K562 (cell line): ENCODE results near the gene DYSF.

Experiments
- CREB1 ChIP-seq, 2 experiments: sonication (generic) in 1 of 2; formaldehyde crosslinking in 1 of 2; IDR thresholded peaks; 2 replicates each; pipeline versions ENCODE4 v1.6.1 to v1.8.0; 2012 to 2022; ENCODE audit warnings: inconsistent platforms in 1 of 2, mild to moderate bottlenecking in 1 of 2, missing genetic modification reagents in 1 of 2, moderate library complexity in 1 of 2
- EP300 ChIP-seq: IDR thresholded peaks from 2 replicates; pipeline ENCODE4 v1.6.1; 2012; ENCODE audit warnings: low read length, improper control_type of control experiment
- FOXK1 ChIP-seq: sonication (generic); formaldehyde crosslinking; IDR thresholded peaks from 2 replicates; pipeline ENCODE4 v1.8.0; 2022; ENCODE audit warnings: missing genetic modification reagents, mild to moderate bottlenecking, borderline replicate concordance
- GABPA ChIP-seq: fragments of 200-800 bp; sonication (Bioruptor generic); conservative IDR thresholded peaks from 2 replicates; pipeline ENCODE4 v1.6.1; 2016; ENCODE audit warnings: low read depth, missing genetic modification characterization, missing compliant biosample characterization
- GATAD2A ChIP-seq: fragments of 450-650 bp; IDR thresholded peaks from 2 replicates; pipeline ENCODE4 v1.6.1; 2017
- HIVEP1 ChIP-seq: fragments of 250-450 bp; sonication (Bioruptor Pico); IDR thresholded peaks from 2 replicates; pipeline ENCODE4 v1.4.0; 2020; ENCODE audit warnings: mild to moderate bottlenecking
- IRF9 ChIP-seq: fragments of 450-650 bp; IDR thresholded peaks from 2 replicates; pipeline ENCODE4 v1.6.1; 2016; ENCODE audit warnings: missing biosample characterization, missing genetic modification characterization
- MTA2 ChIP-seq: fragments of 450-650 bp; IDR thresholded peaks from 2 replicates; pipeline ENCODE4 v1.6.1; 2016; ENCODE audit warnings: low read depth
- NRF1 ChIP-seq, 2 experiments: fragments of 450-650 bp; IDR thresholded peaks in 1 of 2; conservative IDR thresholded peaks in 1 of 2; 2 replicates each; pipeline ENCODE4 v1.6.1; 2014; ENCODE audit warnings: mild to moderate bottlenecking in 2 of 2
- POLR2AphosphoS5 ChIP-seq: IDR thresholded peaks from 2 replicates; pipeline ENCODE4 v1.6.1; 2011; ENCODE audit warnings: mild to moderate bottlenecking, low read depth, low read length, moderate library complexity; ENCODE audit not compliant: control insufficient read depth, insufficient read depth
- RAD21 ChIP-seq, 2 experiments: fragments of 250-450 bp in 1 of 2; fragments of 450-650 bp in 1 of 2; sonication (Bioruptor Pico) in 1 of 2; formaldehyde crosslinking in 1 of 2; IDR thresholded peaks in 1 of 2; conservative IDR thresholded peaks in 1 of 2; 2 replicates each; pipeline versions ENCODE4 v1.4.0 to v1.8.0; 2020 to 2022; ENCODE audit warnings: mild to moderate bottlenecking in 2 of 2, moderate library complexity in 1 of 2
- REST ChIP-seq, 2 experiments: fragments of 450-650 bp; formaldehyde crosslinking in 1 of 2; IDR thresholded peaks; 2 replicates each; pipeline versions ENCODE4 v1.4.0 to v1.6.1; 2014 to 2020; ENCODE audit warnings: mild to moderate bottlenecking in 2 of 2, borderline replicate concordance in 1 of 2, low read depth in 1 of 2
- ZMIZ1 ChIP-seq, 2 experiments: fragments of 150-350 bp in 1 of 2; IDR thresholded peaks; 2 replicates each; pipeline ENCODE4 v1.6.1; 2012 to 2016; ENCODE audit warnings: low read depth in 2 of 2, low read length in 2 of 2, mild to moderate bottlenecking in 1 of 2, moderate library complexity in 1 of 2
- TF ChIP-seq, protein P1 (sequence below), 2 experiments: fragments of 250-450 bp in 1 of 2; fragments of 450-650 bp in 1 of 2; sonication (Bioruptor Pico) in 1 of 2; IDR thresholded peaks; 2 replicates each; pipeline versions ENCODE4 v1.6.1 to v1.8.0; 2016 to 2021; ENCODE audit warnings: mild to moderate bottlenecking in 2 of 2, moderate library complexity in 2 of 2, missing compliant biosample characterization in 1 of 2, missing genetic modification characterization in 1 of 2

- no peak for TF ChIP-seq NRF1 (conservative IDR thresholded peaks at IDR 0.05 in 1 of 2, IDR thresholded peaks at IDR 0.05 in 1 of 2)
- TF ChIP-seq EP300 = no peak
- TF ChIP-seq FOXK1 = no peak
- TF ChIP-seq GABPA (tag) = no peak
- no peak for TF ChIP-seq POLR2AphosphoS5
- TF ChIP-seq ZMIZ1 (IDR thresholded peaks at IDR 0.05; ENCODE audit: low read depth in 2 of 2, low read length in 2 of 2) = no peak
- no peak for TF ChIP-seq REST (IDR thresholded peaks at IDR 0.05; ENCODE audit: borderline replicate concordance)
- TF ChIP-seq REST (CRISPR knock-in tag; IDR thresholded peaks at IDR 0.05; ENCODE audit: low read depth) = no peak
- TF ChIP-seq CREB1 (IDR thresholded peaks at IDR 0.05) = no peak
- no peak for TF ChIP-seq CREB1 (CRISPR knock-in tag; IDR thresholded peaks at IDR 0.05)
- TF ChIP-seq GATAD2A = no peak
- no peak for TF ChIP-seq RAD21 (CRISPR knock-in tag; conservative IDR thresholded peaks at IDR 0.05 in 1 of 2, IDR thresholded peaks at IDR 0.05 in 1 of 2)
- TF ChIP-seq IRF9 (tag) = no peak
- TF ChIP-seq HIVEP1 (CRISPR knock-in tag) = no peak
- TF ChIP-seq, protein P1, sequence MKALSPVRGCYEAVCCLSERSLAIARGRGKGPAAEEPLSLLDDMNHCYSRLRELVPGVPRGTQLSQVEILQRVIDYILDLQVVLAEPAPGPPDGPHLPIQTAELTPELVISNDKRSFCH (CRISPR knock-in tag; IDR thresholded peaks at IDR 0.05) = no peak
- TF ChIP-seq, protein P1 (tag; IDR thresholded peaks at IDR 0.05) = no peak
- no peak for TF ChIP-seq MTA2
These were observed 151.8 kb downstream of the DYSF start for GRCh38 chr2:71605173-71605641.
